ENCODE results near the gene C10orf95.

DNA sequence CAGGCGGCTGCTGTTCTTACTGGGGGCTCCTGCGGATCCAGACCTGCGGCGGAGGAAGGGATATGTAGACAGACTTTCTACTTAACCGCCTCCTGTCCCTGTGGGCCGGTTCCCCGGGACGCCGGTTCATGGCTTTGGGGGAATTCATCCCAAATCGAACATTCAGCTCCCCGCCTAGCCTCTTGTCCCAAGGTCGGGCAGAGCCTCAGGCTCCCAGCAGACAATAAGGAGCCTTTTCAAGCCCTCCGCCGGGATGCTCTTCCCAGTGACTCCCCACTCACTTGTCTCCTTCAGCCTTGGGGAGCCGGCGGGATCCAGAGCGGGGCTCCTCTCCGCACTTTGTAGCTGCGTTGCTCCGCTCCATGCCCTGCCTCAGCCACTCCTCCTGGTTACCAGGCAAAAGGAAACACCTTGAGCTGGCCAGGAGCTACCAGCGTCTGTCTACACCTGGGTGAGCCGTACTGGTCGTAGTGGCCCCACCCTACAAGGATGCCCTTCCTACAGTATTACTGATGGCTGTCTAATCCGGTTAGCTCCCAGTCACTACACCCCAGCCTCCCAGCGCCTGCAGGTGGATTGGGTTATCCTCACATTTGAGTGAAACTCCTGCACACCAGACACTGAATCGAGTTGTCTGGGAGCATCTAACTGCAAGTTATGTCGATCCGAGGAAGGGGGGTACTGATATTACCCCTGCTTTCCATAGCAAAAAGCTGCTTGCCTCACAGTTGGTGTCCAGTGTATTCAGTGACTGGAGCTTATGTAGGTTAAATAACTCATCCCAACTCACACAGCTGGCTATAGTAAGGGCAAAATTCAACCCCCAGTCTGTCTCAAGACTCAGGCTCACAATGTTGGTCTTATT is at the start of gene C10orf95:
- TF ChIP-seq POLR2A (IDR thresholded peaks at IDR 0.05; ENCODE audit: low read length) = no peak
- TF ChIP-seq RAD21 (conservative IDR thresholded peaks at IDR 0.05 in 1 of 2, IDR thresholded peaks at IDR 0.05 in 1 of 2) = no peak
- no peak for TF ChIP-seq CTCF (IDR thresholded peaks at IDR 0.05)
- TF ChIP-seq, protein P1, sequence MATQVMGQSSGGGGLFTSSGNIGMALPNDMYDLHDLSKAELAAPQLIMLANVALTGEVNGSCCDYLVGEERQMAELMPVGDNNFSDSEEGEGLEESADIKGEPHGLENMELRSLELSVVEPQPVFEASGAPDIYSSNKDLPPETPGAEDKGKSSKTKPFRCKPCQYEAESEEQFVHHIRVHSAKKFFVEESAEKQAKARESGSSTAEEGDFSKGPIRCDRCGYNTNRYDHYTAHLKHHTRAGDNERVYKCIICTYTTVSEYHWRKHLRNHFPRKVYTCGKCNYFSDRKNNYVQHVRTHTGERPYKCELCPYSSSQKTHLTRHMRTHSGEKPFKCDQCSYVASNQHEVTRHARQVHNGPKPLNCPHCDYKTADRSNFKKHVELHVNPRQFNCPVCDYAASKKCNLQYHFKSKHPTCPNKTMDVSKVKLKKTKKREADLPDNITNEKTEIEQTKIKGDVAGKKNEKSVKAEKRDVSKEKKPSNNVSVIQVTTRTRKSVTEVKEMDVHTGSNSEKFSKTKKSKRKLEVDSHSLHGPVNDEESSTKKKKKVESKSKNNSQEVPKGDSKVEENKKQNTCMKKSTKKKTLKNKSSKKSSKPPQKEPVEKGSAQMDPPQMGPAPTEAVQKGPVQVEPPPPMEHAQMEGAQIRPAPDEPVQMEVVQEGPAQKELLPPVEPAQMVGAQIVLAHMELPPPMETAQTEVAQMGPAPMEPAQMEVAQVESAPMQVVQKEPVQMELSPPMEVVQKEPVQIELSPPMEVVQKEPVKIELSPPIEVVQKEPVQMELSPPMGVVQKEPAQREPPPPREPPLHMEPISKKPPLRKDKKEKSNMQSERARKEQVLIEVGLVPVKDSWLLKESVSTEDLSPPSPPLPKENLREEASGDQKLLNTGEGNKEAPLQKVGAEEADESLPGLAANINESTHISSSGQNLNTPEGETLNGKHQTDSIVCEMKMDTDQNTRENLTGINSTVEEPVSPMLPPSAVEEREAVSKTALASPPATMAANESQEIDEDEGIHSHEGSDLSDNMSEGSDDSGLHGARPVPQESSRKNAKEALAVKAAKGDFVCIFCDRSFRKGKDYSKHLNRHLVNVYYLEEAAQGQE (IDR thresholded peaks at IDR 0.05) = no peak
- TF ChIP-seq CHD2 (IDR thresholded peaks at IDR 0.05; ENCODE audit: low read length, partially characterized antibody) = no peak
- TF ChIP-seq CBX8 (IDR thresholded peaks at IDR 0.05) = no peak
- TF ChIP-seq RCOR1 (IDR thresholded peaks at IDR 0.05; ENCODE audit: low read depth, low read length) = no peak
- TF ChIP-seq JUNB (IDR thresholded peaks at IDR 0.05) = no peak
- TF ChIP-seq MAX (IDR thresholded peaks at IDR 0.05) = no peak
- TF ChIP-seq EP300 (IDR thresholded peaks at IDR 0.05) = no peak
- no peak for TF ChIP-seq HEYL (CRISPR knock-in tag; IDR thresholded peaks at IDR 0.05)
- TF ChIP-seq HMGXB4 (CRISPR knock-in tag; IDR thresholded peaks at IDR 0.05; ENCODE audit: borderline replicate concordance) = no peak
- TF ChIP-seq FOSL2 (IDR thresholded peaks at IDR 0.05) = no peak
- no peak for TF ChIP-seq FOSL2 (CRISPR knock-in tag; IDR thresholded peaks at IDR 0.05)
- no peak for TF ChIP-seq ESRRA (IDR thresholded peaks at IDR 0.05; ENCODE audit: borderline replicate concordance, low read length)

All from A549 (cell line).